IPS-11a (cell line): Measurements from ENCODE around the gene PPIL1.
"Not testable (repeated sequence)": the region's sequence is repeated elsewhere in the genome, so short reads cannot be mapped to it uniquely, and the experiment has no call there.

Experiments used
- H3K4me3 ChIP-seq: one replicate; pipeline ENCODE4 v1.5.1; 2013; ENCODE audit warnings: low read depth, low read length, control low read depth

PPIL1 gene

DNA sequence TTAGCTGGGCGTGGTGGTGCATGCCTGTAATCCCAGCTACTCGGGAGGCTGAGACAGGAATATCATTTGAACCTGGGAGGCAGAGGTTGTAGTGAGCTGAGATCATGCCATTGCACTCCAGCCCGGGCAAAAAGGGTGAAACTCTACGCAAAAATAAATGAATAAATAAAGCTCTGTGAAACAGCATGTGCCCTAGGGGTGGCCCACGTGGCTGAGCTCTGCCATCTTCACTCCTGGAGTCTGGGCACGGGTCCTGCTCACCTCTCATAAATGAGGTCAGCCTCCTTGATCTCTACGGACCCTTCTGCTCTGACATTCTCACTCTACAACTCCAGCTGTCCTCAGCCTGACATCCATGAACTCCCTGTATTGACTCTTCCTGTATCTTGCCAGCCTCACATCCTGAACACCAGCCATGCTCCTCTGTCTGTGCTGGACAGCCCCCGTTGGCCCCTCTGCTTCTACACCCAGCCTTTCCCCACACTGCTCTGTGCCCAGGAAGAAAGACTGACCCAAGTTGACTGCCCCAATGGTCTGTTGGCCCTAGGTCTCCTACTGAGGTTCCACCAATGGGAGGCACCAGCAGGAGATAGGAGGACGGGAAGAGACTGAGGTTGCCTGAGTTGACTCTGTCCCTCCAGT lies 57.3 kb downstream of the PPIL1 start:
- H3K4me3 ChIP-seq, result no peak overlapping the region

DNA sequence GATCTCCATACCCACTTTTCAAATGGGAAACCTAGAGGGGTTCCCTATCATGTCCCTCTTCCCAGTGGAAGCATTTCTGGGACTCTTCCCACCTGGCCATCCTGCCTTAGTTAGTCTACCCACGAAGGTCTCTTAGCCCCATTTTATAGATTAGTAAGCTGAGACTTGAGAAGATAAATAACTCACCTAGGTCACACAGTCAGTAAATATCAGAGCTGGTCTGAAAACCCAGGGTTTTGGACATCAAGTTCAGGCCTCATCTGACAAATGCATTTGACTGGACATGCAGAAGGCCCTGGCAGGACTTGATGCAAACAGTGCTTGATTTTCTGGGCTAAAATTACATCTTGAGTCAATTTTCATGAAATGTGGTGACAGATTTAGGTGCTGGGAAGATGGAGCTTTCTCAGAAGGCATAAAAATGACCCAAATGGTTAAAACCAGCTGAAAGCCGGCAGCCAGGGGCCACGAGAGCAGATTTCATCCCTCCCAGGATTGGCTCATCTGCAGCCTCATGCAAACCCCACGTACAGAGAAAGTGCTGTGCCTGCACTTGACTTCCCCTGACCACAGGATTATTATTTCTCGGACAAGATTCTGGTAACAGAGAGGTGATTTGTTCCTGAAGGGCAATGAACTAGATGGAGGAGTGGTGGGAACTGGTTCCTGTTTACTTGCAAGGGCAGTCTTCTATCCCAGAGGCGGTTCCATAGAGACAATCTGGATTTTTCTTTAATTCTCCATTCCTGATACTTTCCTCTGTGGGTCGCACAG lies 58.5 kb downstream of the PPIL1 start:
- H3K4me3 ChIP-seq, result no peak overlapping the region

GRCh38 chr6:36814249-36814648 lies 60.4 kb downstream of the PPIL1 start:
- H3K4me3 ChIP-seq, result no peak overlapping the region

GRCh38 chr6:36813526-36813925 lies 61.1 kb downstream of the PPIL1 start:
- H3K4me3 ChIP-seq, result no peak overlapping the region

DNA sequence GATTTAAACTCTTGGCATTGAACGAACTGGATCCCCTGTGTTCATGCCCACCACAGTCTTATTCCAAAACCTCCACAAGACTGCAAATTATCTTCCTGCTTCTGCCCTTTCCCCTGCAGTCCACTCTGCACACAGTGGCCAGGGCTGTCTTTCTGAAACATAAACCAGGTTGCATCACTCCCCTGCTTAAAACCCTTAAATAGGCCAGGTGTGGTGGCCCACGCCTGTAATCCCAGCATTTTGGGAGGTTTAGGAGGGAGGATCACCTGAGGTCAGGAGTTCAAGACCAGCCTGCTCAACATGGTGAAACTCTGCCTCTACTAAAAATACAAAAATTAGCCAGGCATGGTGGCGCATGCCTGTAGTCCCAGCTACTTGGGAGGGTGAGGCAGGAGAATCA lies 61.6 kb downstream of the PPIL1 start:
- not testable (repeated sequence) for H3K4me3 ChIP-seq

DNA sequence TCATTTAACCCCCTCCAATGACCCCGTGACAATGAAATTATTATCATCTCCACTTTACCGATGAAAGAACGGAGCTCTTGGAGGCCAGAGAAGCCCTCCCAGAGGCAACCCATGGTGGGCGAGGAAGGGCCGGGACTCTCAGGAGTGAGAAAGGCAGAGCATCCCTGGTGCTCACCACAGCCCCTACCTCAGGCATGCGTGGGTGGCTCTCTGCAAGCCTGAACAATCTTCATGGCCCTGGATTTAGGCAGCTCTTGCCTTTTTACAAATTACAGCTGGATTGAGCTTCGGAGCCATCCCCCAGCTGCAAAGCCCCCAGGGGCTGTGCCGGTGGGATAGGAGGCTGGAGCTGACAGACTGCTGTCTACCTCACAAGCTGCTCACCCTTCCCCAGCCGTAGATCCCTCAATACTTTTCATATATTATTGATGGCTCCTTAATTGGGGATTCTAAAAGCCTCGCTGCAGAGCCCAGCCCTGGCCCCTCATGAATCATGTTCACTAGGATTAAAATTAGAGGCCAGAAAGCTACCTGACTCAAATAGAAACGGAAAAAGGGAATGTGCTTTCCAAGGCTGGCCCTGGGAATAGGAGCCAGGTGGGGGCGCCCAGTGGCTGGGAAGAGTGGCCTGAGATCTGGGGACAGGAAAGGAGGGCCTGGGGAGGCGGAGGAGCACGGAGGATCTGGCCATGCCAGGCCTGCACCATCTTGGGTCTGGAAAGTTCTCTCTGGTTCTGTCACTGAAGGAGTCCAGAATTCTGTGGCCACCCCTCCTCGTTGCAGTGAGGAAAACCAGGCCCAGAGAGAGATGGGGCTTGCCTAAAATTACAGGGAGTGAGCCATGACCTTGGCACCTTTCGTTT lies 64.4 kb downstream of the PPIL1 start:
- H3K4me3 ChIP-seq, result no peak overlapping the region

GRCh38 chr6:36809156-36809555 lies 65.4 kb downstream of the PPIL1 start:
- no peak overlapping the region for H3K4me3 ChIP-seq

- H3K4me3 ChIP-seq, result no peak overlapping the region
Measured at GRCh38 chr6:36808634-36809033, 66.0 kb downstream of the PPIL1 start.

DNA sequence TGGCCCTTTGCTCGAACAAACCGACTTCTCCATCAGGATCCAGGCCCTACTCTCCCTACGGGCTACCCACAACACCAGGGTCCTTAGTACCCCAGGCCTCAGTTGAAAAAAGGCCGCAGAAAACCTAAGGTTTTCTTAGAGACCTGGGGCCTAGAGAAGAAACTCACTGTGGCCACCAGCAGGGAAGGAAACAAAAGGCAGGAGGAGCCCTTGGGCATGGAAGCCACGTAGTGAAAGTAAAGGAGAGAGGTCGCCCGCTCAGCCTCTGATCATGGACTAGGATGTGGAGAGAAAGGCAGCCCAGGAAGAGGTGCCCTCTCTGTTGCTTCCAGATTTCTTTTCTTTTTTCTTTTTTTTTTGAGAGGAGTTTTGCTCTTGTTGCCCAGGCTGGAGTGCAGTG lies 66.9 kb downstream of the PPIL1 start:
- H3K4me3 ChIP-seq, result no peak overlapping the region

- no peak overlapping the region for H3K4me3 ChIP-seq
Measured at GRCh38 chr6:36807143-36807542, 67.5 kb downstream of the PPIL1 start.

GRCh38 chr6:36805917-36806316 lies 68.7 kb downstream of the PPIL1 start:
- H3K4me3 ChIP-seq, result no peak overlapping the region

DNA sequence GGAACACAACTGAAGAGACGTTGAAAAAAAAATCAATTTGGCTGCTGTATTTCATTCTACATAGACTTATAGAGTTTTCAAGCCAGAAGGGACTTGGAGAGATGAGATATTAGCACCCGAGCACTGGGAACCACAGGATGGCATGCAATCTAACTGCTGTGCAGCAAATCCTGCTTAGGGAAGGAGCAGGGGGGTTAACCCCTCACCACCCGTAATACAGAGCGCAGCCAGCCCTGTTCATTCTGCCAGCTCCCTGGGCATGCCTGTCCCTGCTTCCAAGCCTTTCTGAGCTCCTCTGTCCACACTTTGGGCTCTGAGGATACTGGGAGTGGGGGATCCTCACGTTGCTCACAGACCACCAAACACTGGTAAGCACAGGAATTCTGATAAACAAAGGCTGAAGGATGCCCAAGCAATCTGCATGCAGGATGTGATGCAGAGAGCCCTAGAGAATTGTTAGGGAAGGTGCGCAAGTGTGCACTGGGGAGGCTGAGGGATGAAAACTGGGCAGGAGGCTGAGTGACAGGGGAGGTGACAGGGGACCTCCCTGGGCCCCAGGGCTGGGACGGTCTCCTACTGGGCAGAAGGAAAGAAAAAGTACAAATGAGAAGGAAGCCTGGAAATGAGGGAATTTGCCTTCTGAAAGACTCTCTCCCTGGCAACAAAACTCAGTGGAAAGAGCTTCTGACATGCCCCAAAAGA lies 69.4 kb downstream of the PPIL1 start:
- no peak overlapping the region for H3K4me3 ChIP-seq
